GM21723 (cell line): ENCODE measurements around the gene RAB11A.
"Not testable (repeated sequence)": the region's sequence is repeated elsewhere in the genome, so short reads cannot be mapped to it uniquely, and the experiment has no call there.

Source experiments
- ATAC-seq: cut with Tn5 transposase; IDR thresholded peaks from one replicate; pipeline ENCODE4 v1.9.1; 2021; ENCODE audit warnings: mild to moderate bottlenecking, moderate library complexity; ENCODE audit not compliant: unreplicated experiment

Gene RAB11A

DNA sequence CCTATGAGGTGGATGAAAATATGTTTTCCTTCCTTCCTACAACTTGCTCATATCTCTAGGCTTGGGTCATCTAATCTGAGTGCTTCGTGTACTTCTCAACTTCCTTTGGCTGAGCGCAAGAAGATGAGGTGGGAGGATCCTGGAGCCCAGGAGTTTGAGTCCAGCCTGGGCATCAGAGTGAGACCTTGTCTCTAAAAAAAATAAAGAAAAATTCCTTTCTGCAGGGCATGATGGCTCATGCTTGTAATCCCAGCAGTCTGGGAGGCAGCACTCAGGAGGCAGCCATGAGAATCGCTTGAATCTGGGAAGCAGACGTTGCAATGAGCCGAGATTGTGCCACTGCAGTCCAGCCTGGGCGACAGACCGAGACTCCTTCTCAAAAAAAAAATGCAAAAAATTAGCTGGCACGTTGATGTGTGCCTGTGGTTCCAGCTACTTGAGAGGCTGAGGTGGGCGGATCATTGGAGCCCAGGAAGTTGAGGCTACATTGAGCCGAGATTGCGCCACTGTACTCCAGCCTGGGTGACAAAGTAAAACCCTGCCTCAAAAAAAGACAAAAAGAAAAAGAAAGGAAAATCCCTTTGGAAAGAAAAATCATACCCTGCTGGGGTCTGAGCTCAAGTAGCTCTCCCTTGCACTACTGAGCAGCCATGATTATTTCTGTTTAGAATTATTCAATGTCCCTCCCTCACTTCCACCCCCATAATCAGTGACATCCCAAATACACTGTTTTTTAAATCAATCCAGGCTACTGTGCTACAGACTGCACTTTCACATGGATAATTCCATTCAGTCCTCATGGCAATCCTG, 28.0 kb upstream of the RAB11A start:
- ATAC-seq = no peak

DNA sequence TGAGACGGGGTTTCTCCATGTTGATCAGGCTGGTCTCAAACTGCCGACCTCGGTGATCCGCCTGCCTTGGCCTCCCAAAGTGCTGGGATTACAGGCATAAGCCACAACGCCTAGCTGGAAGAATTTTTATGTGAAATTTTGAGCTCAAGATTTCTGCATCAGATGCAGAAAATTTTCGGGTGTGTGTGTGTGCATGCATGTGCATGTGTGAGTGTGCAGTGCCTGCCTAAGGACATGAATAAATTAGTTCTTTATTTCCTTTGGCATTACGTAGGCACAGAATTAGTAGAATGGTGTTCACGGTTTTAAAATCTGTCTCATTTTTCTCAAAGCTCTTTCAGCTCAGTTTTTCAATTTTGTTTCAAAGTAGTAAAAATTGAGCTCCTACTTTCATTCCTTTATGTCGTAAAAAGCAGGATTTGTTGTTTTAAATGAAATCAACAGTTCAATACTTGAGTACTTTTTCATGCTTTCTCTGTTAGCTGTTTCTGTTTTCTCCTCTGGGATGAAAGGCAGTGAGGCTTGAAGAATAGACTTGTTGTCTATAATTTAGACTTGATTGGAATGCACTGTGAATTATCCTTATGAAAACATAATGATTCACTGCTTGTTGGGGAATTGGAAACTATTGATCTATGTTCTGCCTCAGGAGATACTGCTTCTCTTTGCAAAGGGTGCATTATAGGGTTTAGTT, 23.3 kb upstream of the RAB11A start:
- no peak for ATAC-seq

- ATAC-seq = no peak
These were observed 21.3 kb upstream of the RAB11A start for GRCh38 chr15:65847989-65848388.

GRCh38 chr15:65851981-65852380, 17.3 kb upstream of the RAB11A start:
- ATAC-seq = no peak

GRCh38 chr15:65856821-65857455, 12.4 kb upstream of the RAB11A start:
- ATAC-seq = no peak

DNA sequence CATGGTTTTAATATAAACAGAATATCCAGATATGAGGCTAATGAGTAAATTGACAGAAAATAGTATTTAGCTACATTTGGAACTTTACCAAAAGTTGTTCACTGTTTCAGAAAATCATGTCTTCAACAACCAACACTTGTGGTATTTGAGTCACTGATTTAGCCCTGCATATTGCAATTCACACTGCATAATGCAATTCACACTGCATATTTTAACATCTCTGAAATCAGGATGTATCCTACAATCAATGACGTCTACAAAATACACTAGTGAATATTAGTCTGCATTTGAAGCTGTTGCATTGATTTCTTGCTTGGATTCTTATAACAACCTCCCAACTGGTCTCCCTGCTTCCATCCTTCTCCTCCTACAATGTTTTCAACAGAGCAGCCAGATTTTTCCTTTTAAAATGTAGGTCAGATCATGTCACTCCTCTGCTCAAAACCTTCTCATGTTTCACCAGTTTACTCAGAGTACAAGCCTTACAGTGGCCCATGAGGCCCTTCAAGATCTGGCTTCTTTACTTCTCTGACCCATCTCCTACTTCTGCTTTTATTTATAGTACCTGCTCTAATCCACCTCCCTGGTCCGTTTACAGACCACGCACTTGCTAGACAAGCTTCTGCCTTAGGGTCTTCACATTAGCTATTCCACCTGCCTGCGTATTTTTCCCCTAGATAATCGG, 11.4 kb upstream of the RAB11A start:
- no peak for ATAC-seq

DNA sequence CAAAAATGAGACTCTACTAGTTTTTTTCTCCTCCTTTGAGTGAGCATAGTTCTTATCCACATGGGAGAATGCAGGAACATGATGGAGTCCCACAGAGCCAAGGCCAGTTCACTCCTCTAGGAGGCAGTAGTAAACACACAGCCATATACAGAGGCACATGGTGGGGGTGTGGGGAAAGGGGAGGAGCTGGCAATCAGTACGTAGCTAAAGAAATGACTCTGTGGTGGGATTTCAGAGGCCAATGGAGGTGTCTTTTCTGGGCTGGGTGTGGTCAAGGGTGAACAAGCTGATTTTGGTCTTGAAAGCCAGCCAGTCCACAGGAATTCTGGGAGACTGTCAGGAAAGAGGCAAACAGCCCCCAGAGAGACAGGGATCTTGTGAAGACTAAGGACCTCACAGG, 6.6 kb upstream of the RAB11A start:
- peak; percentile 70 for ATAC-seq

GRCh38 chr15:65863106-65863505, 6.2 kb upstream of the RAB11A start:
- ATAC-seq = no peak

DNA sequence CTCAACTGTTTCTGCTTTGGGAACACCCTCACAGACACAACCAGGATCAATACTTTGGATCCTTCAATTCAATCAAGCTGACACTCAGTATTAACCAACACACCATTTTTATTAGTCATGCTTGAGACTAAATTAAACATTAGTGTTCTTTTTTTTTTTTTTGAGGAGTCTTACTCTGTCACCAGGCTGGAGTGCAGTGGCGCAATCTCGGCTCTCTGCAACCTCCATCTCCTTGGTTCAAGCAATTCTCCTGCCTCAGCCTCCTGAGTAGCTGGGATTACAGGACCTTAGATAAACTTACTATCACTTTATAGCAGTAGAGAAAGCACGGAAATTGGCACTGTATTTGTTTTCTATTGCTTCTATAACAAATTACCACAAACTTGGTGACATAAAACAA, 2.0 kb upstream of the RAB11A start:
- ATAC-seq = no peak

- ATAC-seq = not testable (repeated sequence)
These were observed 1.4 kb upstream of the RAB11A start for GRCh38 chr15:65867933-65868332.

- ATAC-seq = no peak
These were observed 655 bp upstream of the RAB11A start for GRCh38 chr15:65868546-65869125.

DNA sequence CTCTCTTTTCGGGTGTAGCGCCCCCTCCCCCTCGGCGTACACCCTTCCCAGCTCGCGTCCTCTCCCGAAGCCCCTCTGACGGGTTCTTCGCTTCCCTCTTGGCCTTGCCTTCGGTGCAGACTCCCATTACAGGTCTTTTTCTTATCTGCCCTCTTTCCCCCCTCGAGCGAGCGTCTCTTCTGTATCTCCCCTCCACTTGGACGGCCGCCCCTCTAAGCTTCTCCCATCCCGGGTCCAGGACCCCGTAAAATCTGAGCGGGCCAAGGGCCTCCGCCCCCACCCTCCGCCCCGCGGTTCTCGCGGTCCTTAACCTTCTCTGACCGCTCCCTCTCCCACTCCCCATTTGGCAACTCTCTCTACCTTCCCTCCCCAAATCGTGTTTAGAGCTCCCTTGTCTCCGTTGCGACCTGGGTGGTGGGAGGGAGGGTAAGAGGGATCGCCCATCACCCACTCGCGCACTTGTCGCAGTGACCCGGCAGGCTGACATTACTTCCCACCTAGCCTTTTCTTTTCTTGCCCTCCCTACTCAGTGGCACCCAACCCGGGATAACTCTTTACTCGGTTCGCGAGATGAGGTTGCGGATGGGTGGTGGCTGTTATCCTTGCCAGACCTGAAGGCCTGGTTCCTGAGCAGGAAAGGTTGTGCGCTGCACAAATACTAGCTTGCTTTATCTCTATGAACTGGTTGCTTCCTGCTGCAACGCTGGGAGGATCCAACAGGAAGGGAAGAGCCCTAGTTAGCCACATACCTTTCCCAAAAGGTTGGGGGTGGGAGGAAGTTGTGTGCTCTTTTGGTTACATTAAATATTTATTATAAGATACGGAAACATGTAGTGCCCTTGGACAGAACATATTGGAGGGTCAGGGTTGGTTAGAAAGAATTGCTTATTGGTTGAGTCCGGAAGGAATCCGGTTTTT, 922 bp downstream of the RAB11A start:
- ATAC-seq = peak; percentile 19

- no peak for ATAC-seq
These were observed 1.7 kb downstream of the RAB11A start for GRCh38 chr15:65870889-65871533.

DNA sequence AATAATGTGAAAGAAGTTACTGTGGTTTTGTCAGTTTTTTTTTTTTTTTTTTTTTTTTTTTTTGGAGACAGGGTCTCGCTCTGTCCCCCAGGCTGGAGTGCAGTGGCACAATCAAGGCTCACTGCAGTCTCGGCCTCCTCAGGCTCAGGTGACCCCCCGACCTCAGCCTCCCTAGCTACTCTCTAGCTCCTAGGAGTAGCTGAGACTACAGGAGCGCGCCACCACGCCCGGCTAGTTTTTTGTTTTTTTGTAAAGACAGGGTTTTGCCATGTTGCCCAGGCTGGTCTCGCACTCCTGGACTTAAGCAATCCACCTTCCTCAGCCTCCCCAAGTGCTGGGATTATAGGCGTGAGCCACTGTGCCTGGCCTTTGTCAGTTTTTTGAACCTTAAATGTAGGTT, 2.6 kb downstream of the RAB11A start:
- ATAC-seq = not testable (repeated sequence)

DNA sequence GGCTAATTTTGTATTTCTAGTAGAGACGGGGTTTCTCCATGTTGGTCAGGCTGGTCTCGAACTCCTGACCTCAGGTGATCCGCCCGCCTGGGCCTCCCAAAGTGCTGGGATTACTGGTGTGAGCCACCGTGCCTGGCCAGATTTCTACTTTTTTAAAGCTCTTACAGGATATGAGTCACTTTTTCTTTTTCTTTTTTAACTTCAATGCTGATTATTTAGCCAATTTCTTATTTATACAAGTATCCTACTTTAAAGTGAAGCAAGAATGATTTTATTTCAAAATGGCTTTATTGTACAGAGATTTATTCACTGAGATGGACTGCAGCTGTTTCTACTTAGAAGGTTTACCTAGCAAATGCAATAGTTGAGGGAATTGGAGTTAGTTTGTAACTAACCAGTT, 3.3 kb downstream of the RAB11A start:
- not testable (repeated sequence) for ATAC-seq

- ATAC-seq = no peak
These were observed 4.0 kb downstream of the RAB11A start for GRCh38 chr15:65873256-65873655.

DNA sequence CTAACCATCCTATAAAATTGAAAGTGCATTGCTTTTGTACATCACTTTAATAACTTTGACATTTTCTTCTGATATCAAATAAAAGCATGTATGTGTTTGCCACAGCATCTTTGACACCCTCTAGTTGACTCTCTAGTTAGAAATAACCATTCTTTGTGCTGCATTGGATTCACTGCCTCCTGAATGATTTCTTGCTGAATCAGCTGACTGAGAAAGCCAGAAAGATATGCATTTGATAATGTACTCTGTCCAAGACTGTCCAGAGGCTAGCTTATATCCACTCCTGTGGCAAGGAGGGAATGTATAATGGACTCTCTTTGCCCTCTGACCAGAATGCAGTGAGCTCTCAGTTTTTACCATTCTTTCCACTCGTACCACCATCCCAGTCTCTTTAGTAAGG, 6.2 kb downstream of the RAB11A start:
- no peak for ATAC-seq

DNA sequence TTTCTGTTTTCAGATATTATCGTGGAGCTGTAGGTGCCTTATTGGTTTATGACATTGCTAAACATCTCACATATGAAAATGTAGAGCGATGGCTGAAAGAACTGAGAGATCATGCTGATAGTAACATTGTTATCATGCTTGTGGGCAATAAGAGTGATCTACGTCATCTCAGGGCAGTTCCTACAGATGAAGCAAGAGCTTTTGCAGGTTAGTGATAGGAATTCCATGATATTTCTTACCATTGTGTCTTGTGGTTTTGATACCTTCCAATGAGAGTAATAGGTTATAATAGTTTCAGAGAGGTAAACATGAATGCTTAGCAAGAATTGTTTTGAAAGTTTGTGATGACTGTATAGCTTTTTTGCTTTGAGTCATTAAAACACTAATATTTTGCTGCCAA, 8.5 kb downstream of the RAB11A start:
- no peak for ATAC-seq

DNA sequence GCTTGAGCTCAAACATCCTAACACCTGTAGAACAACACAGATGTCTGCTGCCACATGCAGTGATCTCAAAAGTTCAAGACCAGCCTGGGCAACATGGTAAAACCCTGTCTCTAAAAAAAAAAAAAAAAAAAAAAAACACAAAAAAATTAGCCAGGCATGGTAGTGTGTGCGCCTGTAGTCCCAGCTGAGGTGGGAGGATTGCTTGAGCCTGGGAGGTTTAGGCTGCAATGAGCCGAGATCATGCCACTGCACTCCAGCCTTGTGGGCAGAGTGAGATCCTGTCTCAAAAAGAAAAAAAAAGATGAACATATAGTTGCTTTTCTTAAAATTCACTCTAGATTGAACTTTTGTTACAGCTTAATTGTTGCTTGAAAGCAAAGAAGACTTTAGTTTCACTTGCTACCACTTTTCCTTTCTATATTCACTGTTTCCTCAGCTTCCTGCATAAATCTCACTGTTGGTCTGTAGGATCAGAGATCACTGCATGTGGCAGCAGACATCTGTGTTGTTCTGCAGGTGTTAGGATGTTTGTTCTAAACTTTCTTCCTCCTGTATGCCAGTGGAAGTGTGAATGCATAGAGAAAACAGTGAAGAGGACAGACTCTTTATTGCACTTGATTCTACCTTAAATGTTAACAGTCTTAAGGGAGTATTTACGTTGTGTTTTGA, 12.6 kb downstream of the RAB11A start:
- no peak for ATAC-seq
